KMS-11 (cell line): Measurements from ENCODE around the gene MUS81.

Experiments used
- H2AFZ ChIP-seq: fragments of 200-600 bp; sonication (generic); 2 replicates; pipeline ENCODE4 v1.6.1; 2016; ENCODE audit warnings: antibody characterized with exemption, mixed run types, low read depth
- H3K27ac ChIP-seq: fragments of 200-600 bp; sonication (generic); 2 replicates; pipeline ENCODE4 v1.6.1; 2016; ENCODE audit warnings: mild to moderate bottlenecking, mixed run types
- H3K27me3 ChIP-seq: fragments of 200-600 bp; sonication (generic); 2 replicates; pipeline ENCODE4 v1.6.1; 2017; ENCODE audit warnings: mild to moderate bottlenecking, low read depth, mixed run types, moderate library complexity; ENCODE audit not compliant: insufficient read depth
- H3K36me3 ChIP-seq: fragments of 200-600 bp; sonication (generic); 2 replicates; pipeline ENCODE4 v1.6.1; 2017; ENCODE audit warnings: mild to moderate bottlenecking, mixed run types; ENCODE audit not compliant: insufficient read depth
- H3K4me1 ChIP-seq: fragments of 200-600 bp; sonication (generic); 2 replicates; pipeline ENCODE4 v1.6.1; 2016; ENCODE audit warnings: mild to moderate bottlenecking, low read depth, mixed run types; ENCODE audit not compliant: poor library complexity, severe bottlenecking
- H3K4me2 ChIP-seq: fragments of 200-600 bp; sonication (generic); 2 replicates; pipeline ENCODE4 v1.7.0; 2016; ENCODE audit warnings: mild to moderate bottlenecking, mixed run types
- H3K4me3 ChIP-seq: fragments of 200-600 bp; sonication (generic); IDR thresholded peaks from 2 replicates; pipeline ENCODE4 v1.6.1; 2017; ENCODE audit warnings: low read depth, low read length, mixed read lengths; ENCODE audit not compliant: insufficient read depth
- H3K79me2 ChIP-seq: fragments of 200-600 bp; sonication (generic); 2 replicates; pipeline ENCODE4 v1.6.1; 2016; ENCODE audit warnings: low read depth, mixed run types; ENCODE audit not compliant: insufficient read depth
- H3K9ac ChIP-seq: fragments of 200-600 bp; sonication (generic); 2 replicates; pipeline ENCODE4 v1.6.1; 2016; ENCODE audit warnings: mild to moderate bottlenecking, mixed run types
- H4K20me1 ChIP-seq: fragments of 200-600 bp; sonication (generic); 2 replicates; pipeline ENCODE4 v1.6.1; 2016; ENCODE audit warnings: mild to moderate bottlenecking, mixed run types; ENCODE audit not compliant: insufficient read depth
- TF ChIP-seq, protein P1 (sequence below): fragments of 200-600 bp; sonication (generic); conservative IDR thresholded peaks from 2 replicates; pipeline ENCODE4 v1.6.1; 2017; ENCODE audit warnings: low read depth, mild to moderate bottlenecking, antibody characterized with exemption, low read length, moderate library complexity, mixed read lengths

Gene MUS81

DNA sequence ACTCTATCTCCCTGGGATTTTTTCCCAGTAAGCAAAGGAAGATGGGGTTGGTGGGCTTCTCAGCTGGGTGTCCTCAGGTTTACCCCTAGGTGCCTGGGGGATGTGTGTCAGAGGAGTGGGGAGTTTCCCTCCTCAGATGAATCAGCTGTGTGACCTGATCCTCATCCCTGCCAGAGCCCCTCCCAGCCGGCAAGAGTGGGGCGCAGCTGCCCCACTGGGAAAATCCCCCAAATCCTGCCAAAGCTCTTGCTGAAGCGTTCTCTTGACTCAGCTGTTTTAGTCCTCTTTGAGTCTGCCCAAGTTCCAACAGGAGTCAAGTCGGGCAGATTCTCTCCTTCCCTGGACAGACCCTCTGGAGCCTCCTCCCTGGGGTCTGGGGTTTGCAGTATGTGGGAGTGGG is 52.6 kb downstream of the MUS81 start:
- Histone ChIP-seq H3K36me3 (no peaks in the 10 kb centered on the region), H3K27me3 (no peaks in the 10 kb centered on the region), H3K27ac (no peak overlapping the region), H3K4me3 (no peak overlapping the region), H3K4me2 (no peak overlapping the region), H3K79me2 (peaks cover 5% of the 10 kb centered on the region; the same call in 1 of the 2 replicates), H3K9ac (no peak overlapping the region), H3K4me1 (peaks cover 43% of the 10 kb centered on the region), H2AFZ (no peak overlapping the region), H4K20me1 (no peaks in the 10 kb centered on the region)
- TF ChIP-seq, protein P1, sequence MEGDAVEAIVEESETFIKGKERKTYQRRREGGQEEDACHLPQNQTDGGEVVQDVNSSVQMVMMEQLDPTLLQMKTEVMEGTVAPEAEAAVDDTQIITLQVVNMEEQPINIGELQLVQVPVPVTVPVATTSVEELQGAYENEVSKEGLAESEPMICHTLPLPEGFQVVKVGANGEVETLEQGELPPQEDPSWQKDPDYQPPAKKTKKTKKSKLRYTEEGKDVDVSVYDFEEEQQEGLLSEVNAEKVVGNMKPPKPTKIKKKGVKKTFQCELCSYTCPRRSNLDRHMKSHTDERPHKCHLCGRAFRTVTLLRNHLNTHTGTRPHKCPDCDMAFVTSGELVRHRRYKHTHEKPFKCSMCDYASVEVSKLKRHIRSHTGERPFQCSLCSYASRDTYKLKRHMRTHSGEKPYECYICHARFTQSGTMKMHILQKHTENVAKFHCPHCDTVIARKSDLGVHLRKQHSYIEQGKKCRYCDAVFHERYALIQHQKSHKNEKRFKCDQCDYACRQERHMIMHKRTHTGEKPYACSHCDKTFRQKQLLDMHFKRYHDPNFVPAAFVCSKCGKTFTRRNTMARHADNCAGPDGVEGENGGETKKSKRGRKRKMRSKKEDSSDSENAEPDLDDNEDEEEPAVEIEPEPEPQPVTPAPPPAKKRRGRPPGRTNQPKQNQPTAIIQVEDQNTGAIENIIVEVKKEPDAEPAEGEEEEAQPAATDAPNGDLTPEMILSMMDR, result no peak

DNA sequence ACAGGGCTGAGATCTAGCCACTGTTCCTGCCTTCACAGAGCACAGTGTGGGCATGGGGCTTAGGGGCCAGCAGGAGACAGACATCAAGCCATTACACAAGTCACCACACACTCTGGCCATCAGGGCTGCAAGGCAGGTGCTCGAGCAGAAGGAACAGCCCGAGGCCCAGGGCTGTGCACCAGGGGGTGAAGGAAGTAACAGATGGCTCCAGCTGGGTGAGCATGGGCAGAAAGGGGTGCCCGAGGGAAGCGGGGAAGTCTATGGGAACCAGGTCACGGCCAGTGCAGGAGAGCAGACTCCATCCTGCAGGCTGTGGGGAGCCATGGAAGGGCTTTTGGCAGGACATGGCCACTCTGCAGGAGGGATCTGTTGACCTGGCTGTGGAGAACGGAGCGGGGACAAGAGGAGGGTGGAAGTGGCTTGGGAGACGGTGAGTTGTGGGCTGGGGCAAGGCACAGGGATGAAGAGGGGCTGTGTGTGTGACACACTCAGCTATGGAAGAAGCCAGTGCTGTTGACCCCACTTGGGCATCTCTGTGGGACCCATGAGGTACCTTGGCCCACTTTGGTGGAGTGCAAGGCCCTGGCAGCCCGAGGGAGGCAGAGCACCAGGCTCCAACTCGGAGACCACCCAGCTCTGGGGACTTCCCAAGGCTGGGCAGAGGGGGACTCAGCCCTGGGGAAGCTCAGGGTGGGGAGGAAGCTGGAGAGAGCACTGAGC is 55.0 kb downstream of the MUS81 start:
- Histone ChIP-seq H3K9ac (no peak overlapping the region), H3K27me3 (no peaks in the 10 kb centered on the region), H3K4me3 (no peak overlapping the region), H4K20me1 (no peaks in the 10 kb centered on the region), H3K4me2 (no peak overlapping the region), H3K79me2 (peaks cover 13% of the 10 kb centered on the region; the same call in 1 of the 2 replicates), H3K36me3 (no peaks in the 10 kb centered on the region), H3K27ac (no peak overlapping the region), H2AFZ (no peak overlapping the region), H3K4me1 (peaks cover 29% of the 10 kb centered on the region)
- TF ChIP-seq, protein P1, result no peak

DNA sequence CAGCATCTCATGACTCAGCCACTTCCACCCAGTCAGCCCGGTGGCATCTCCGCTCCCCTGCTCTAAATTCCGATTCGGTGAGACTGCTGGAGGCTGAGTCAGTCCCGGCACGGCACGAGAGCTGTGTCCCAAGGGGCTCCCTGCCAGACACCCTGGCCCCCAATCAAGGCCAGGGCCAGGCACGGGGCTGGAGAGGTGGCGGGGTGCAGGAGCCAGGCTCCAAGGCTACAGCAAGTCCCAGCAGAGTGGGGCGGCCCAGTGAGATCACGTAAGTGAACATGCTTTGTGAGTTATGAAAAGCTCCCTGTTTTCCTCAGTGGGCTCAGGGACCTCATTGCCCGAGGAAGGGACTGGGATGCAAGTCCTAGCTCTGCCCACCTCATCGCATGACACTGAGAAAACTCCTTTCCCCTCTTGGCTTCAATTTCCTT is 55.6 kb downstream of the MUS81 start:
- no peaks in the 10 kb centered on the region for H3K27me3 ChIP-seq
- peaks cover 33% of the 10 kb centered on the region for H3K4me1 ChIP-seq
- no peak overlapping the region for H2AFZ ChIP-seq
- no peak overlapping the region for H3K9ac ChIP-seq
- H3K27ac ChIP-seq, result no peak overlapping the region
- H4K20me1 ChIP-seq, result no peaks in the 10 kb centered on the region
- no peak overlapping the region for H3K4me3 ChIP-seq
- no peaks in the 10 kb centered on the region for H3K36me3 ChIP-seq
- peaks cover 13% of the 10 kb centered on the region; the same call in 1 of the 2 replicates for H3K79me2 ChIP-seq
- TF ChIP-seq, protein P1, result no peak
- H3K4me2 ChIP-seq, result no peak overlapping the region
